ENCODE results near the gene ARSA.

DNA sequence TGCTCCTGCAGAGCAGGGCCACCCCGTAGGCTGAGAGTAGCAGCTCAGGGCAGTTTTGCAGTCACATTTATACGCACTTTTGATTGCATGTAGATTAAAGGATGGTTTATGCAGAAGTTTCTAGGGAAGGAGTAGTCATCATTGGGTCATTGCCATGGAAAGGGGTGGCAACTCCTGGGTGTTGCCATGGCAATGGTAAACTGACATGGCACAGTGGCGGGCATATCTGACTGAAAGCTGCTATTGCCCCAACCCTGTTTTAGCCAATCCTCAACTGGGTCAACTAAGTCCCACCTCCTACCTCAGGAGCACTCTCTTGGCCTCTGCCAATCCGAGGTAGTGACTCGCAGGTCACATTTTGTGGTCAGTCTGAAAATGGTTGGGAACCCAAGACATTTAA lies 2.4 kb upstream of the ARSA start:
- TF ChIP-seq, protein P1, sequence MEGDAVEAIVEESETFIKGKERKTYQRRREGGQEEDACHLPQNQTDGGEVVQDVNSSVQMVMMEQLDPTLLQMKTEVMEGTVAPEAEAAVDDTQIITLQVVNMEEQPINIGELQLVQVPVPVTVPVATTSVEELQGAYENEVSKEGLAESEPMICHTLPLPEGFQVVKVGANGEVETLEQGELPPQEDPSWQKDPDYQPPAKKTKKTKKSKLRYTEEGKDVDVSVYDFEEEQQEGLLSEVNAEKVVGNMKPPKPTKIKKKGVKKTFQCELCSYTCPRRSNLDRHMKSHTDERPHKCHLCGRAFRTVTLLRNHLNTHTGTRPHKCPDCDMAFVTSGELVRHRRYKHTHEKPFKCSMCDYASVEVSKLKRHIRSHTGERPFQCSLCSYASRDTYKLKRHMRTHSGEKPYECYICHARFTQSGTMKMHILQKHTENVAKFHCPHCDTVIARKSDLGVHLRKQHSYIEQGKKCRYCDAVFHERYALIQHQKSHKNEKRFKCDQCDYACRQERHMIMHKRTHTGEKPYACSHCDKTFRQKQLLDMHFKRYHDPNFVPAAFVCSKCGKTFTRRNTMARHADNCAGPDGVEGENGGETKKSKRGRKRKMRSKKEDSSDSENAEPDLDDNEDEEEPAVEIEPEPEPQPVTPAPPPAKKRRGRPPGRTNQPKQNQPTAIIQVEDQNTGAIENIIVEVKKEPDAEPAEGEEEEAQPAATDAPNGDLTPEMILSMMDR (IDR thresholded peaks at IDR 0.05) = no peak
- TF ChIP-seq, protein P2, sequence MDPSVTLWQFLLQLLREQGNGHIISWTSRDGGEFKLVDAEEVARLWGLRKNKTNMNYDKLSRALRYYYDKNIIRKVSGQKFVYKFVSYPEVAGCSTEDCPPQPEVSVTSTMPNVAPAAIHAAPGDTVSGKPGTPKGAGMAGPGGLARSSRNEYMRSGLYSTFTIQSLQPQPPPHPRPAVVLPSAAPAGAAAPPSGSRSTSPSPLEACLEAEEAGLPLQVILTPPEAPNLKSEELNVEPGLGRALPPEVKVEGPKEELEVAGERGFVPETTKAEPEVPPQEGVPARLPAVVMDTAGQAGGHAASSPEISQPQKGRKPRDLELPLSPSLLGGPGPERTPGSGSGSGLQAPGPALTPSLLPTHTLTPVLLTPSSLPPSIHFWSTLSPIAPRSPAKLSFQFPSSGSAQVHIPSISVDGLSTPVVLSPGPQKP (IDR thresholded peaks at IDR 0.05; ENCODE audit: low read depth, low read length) = no peak
